ENCODE measurements around the gene CHST3.

Gene CHST3

GRCh38 chr10:71990706-71991269 lies 26.6 kb downstream of the CHST3 start:
- Histone ChIP-seq H2AFZ (ENCODE audit: low read length) (no peak overlapping the region), H3K9me3 (ENCODE audit: insufficient read depth, low read depth, low read length) (no peaks in the 10 kb centered on the region), H3K4me3 (ENCODE audit: low read length, poor library complexity, severe bottlenecking) (no peak overlapping the region), H3K27me3 (ENCODE audit: insufficient read depth, low read length, poor library complexity, severe bottlenecking) (no peaks in the 10 kb centered on the region), H4K20me1 (ENCODE audit: insufficient read depth, low read length, poor library complexity, severe bottlenecking) (no peaks in the 10 kb centered on the region), H3K9me2 (replicated peaks; ENCODE audit: low read depth, low read length) (no peaks in the 10 kb centered on the region), H3F3A (ENCODE audit: low read depth) (no peaks in the 10 kb centered on the region), H3K79me2 (ENCODE audit: insufficient read depth, low read length) (no peaks in the 10 kb centered on the region), H3K36me3 (ENCODE audit: insufficient read depth, low read length) (no peaks in the 10 kb centered on the region), H3K4me1 (ENCODE audit: insufficient read depth, low read length, poor library complexity, severe bottlenecking) (no peaks in the 10 kb centered on the region), H3K4me2 (ENCODE audit: low read depth, low read length, poor library complexity, severe bottlenecking) (no peak overlapping the region), H3K9ac (ENCODE audit: low read depth, low read length, poor library complexity, severe bottlenecking) (no peak overlapping the region)
- TF ChIP-seq EZH2phosphoT487 (IDR thresholded peaks at IDR 0.05; ENCODE audit: borderline replicate concordance) (no peak), CTCF (conservative IDR thresholded peaks at IDR 0.05; ENCODE audit: low read length) (no peak)

- Histone ChIP-seq H3F3A (ENCODE audit: low read depth) (no peaks in the 10 kb centered on the region), H4K20me1 (ENCODE audit: insufficient read depth, low read length, poor library complexity, severe bottlenecking) (no peaks in the 10 kb centered on the region), H3K27me3 (ENCODE audit: insufficient read depth, low read length, poor library complexity, severe bottlenecking) (no peaks in the 10 kb centered on the region), H3K79me2 (ENCODE audit: insufficient read depth, low read length) (no peaks in the 10 kb centered on the region), H3K4me2 (ENCODE audit: low read depth, low read length, poor library complexity, severe bottlenecking) (no peak overlapping the region), H3K4me3 (ENCODE audit: low read length, poor library complexity, severe bottlenecking) (no peak overlapping the region), H3K4me1 (ENCODE audit: insufficient read depth, low read length, poor library complexity, severe bottlenecking) (no peaks in the 10 kb centered on the region), H3K9me3 (ENCODE audit: insufficient read depth, low read depth, low read length) (no peaks in the 10 kb centered on the region), H3K36me3 (ENCODE audit: insufficient read depth, low read length) (no peaks in the 10 kb centered on the region), H2AFZ (ENCODE audit: low read length) (no peak overlapping the region), H3K9ac (ENCODE audit: low read depth, low read length, poor library complexity, severe bottlenecking) (no peak overlapping the region), H3K9me2 (replicated peaks; ENCODE audit: low read depth, low read length) (no peaks in the 10 kb centered on the region)
- TF ChIP-seq CTCF (conservative IDR thresholded peaks at IDR 0.05; ENCODE audit: low read length) (no peak), EZH2phosphoT487 (IDR thresholded peaks at IDR 0.05; ENCODE audit: borderline replicate concordance) (no peak)
Observed at GRCh38 chr10:71995449-71995848, 31.3 kb downstream of the CHST3 start.

- Histone ChIP-seq H3K4me2 (ENCODE audit: low read depth, low read length, poor library complexity, severe bottlenecking) (no peak overlapping the region), H3K36me3 (ENCODE audit: insufficient read depth, low read length) (no peaks in the 10 kb centered on the region), H4K20me1 (ENCODE audit: insufficient read depth, low read length, poor library complexity, severe bottlenecking) (no peaks in the 10 kb centered on the region), H3K79me2 (ENCODE audit: insufficient read depth, low read length) (no peaks in the 10 kb centered on the region), H3K4me1 (ENCODE audit: insufficient read depth, low read length, poor library complexity, severe bottlenecking) (no peaks in the 10 kb centered on the region), H3F3A (ENCODE audit: low read depth) (no peaks in the 10 kb centered on the region), H3K27me3 (ENCODE audit: insufficient read depth, low read length, poor library complexity, severe bottlenecking) (no peaks in the 10 kb centered on the region), H3K9me3 (ENCODE audit: insufficient read depth, low read depth, low read length) (no peaks in the 10 kb centered on the region), H3K9ac (ENCODE audit: low read depth, low read length, poor library complexity, severe bottlenecking) (no peak overlapping the region), H2AFZ (ENCODE audit: low read length) (no peak overlapping the region), H3K4me3 (ENCODE audit: low read length, poor library complexity, severe bottlenecking) (no peak overlapping the region), H3K9me2 (replicated peaks; ENCODE audit: low read depth, low read length) (no peaks in the 10 kb centered on the region)
- no peak for TF ChIP-seq CTCF (conservative IDR thresholded peaks at IDR 0.05; ENCODE audit: low read length)
- no peak for TF ChIP-seq EZH2phosphoT487 (IDR thresholded peaks at IDR 0.05; ENCODE audit: borderline replicate concordance)
Observed at GRCh38 chr10:71995887-71996575, 31.8 kb downstream of the CHST3 start.
